HG03066 (cell line): ENCODE measurements around the gene IKBKG.
"Not testable (repeated sequence)": the region's sequence is repeated elsewhere in the genome, so short reads cannot be mapped to it uniquely, and the experiment has no call there.

ENCODE experiments used
- ATAC-seq: cut with Tn5 transposase; IDR thresholded peaks from one replicate; pipeline ENCODE4 v1.9.1; 2021; ENCODE audit warnings: low read depth; ENCODE audit not compliant: unreplicated experiment

Gene IKBKG

GRCh38 chrX:154525606-154526490 is 21.6 kb upstream of the IKBKG start:
- no peak for ATAC-seq

- ATAC-seq: peak; percentile 72
Measured at GRCh38 chrX:154526901-154527675, 20.3 kb upstream of the IKBKG start.

DNA sequence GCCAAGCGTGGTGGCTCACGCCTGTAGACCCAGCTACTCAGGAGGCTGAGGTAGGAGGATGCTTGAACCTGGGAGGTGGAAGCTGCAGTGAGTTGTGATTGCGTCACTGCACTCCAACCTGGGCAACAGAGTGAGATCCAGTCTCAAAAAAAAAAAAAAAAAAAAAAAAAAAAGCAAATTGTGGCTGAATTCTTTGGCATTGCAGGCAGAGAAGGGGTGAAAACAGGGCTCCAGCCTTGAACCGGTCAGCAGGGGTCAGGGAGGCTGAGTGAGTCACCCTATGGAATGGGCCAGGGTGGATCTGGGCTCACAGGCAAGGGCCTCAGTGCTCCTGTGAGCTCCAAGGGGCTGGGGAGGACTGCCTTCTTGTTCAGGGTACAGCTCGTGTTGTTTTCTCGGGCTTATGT is 18.2 kb upstream of the IKBKG start:
- no peak for ATAC-seq

DNA sequence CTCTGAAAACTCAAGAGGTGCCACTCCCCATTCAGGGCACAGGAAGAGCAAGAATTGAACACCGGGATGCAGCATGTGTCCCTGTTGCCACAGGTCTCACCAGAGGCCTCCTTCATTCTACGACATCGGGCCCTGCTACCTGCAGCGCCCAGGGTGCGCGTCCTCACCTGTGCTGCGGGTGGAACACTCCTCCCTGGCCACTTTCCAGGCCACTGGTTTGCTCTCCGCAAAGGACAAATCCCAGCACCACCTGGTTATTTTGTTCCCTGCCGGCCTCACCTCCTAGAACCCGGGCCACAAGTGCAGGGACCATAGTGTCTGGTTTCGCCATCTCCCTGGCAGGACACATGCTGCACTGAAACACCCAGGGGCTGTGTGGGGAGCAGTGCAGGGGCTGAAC is 17.1 kb upstream of the IKBKG start:
- no peak for ATAC-seq

GRCh38 chrX:154531626-154532025 is 15.8 kb upstream of the IKBKG start:
- no peak for ATAC-seq

DNA sequence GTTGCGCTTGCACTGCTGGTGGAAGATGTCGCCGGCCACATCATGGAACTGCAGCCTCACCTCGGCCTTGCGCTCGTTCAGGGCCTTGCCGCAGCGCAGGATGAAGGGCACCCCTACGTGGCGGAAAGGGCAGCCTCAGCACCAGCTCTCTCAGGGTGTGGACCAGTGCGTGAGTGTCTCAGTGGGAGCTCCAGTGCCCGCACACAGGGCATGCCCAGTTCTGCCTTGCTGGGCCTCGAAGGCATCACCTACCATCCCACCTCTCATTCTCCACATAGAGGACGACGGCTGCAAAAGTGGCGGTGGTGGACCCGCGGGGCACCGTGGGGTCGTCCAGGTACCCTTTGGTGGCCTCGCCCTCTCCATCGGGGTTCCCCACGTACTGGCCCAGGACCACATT is 14.7 kb upstream of the IKBKG start:
- no peak for ATAC-seq

- ATAC-seq: peak; percentile 91
Measured at GRCh38 chrX:154534526-154535322, 12.7 kb upstream of the IKBKG start.

GRCh38 chrX:154535892-154536291 is 11.5 kb upstream of the IKBKG start:
- ATAC-seq: no peak

DNA sequence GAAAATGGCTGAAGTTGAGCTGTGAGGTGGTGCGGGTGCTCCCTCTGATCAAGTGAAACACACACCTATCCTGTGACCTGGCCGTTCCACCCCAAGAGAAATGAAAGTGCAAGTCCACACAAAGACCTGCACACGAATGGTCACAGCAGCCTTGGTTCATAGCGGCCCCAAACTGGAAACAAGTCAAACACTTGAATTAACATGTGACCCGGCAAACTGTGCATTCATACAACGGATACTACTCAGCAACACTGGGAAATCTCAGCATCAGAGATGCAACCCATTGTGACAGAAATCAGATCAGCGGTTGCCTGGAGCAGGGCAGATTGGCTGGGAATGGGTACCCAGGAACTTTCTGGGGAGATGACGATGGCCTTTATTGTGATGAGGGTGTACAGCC is 8.3 kb upstream of the IKBKG start:
- ATAC-seq: no peak

DNA sequence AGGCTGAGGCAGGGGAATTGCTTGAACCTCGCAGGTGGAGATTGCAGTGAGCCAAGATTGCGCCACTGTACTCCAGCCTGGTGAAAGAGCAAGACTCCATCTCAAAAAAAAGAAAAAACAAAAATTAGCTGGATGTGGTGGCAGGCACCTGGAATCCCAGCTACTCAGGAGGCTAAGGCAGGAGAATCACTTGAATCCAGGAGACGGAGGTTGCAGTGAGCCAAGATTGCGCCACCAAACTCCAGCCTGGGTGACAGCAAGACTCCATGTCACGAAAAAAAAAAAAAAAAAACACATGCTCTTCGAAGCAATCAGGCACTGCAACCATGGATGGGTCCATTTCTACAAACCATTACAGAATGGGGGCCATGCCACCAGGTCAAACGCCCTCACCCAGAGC is 7.1 kb upstream of the IKBKG start:
- not testable (repeated sequence) for ATAC-seq

- ATAC-seq: no peak
Measured at GRCh38 chrX:154540897-154541535, 6.4 kb upstream of the IKBKG start.

- ATAC-seq: no peak
Measured at GRCh38 chrX:154541589-154541895, 5.9 kb upstream of the IKBKG start.

DNA sequence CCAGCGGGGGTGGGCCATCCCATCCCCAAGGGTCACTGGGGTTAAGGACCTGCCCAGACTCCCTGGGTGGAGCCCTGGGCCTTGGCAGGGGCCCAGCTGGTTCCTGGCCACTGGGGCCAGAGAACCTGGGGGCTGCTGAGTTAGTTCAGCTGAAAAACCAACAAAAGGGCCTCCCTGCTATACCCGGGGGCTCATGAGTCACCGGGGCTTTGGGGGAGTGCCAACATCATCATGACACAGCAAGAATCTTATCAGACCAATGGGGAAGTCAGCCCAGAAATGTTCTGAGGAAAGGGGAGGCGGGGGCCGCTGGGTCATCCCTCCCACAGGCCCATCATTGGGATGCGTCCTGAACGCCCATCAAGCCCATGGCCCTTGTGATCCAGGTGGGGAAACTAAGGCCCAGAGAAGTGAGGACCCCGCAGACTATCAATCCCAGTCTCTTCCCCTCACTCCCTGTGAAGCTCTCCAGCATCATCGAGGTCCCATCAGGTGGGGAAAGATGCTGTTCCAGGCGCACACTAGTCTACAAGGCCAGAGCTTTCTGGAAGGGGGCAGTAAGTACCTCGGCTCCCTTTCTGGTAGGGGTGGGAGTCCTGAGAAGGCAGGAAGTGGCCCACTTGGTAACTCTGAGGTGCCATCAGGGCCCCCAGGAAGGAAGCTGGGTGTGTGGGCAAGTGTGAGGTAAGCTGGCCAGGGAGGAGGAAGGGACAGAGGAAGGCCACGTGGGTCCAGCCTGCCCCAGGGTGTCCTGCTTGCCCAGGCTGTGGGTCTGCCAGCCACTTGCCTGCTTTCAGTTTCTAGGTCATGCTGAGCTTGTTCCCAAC is 5.3 kb upstream of the IKBKG start:
- no peak for ATAC-seq

- ATAC-seq: no peak
Measured at GRCh38 chrX:154542723-154543424, 4.5 kb upstream of the IKBKG start.

DNA sequence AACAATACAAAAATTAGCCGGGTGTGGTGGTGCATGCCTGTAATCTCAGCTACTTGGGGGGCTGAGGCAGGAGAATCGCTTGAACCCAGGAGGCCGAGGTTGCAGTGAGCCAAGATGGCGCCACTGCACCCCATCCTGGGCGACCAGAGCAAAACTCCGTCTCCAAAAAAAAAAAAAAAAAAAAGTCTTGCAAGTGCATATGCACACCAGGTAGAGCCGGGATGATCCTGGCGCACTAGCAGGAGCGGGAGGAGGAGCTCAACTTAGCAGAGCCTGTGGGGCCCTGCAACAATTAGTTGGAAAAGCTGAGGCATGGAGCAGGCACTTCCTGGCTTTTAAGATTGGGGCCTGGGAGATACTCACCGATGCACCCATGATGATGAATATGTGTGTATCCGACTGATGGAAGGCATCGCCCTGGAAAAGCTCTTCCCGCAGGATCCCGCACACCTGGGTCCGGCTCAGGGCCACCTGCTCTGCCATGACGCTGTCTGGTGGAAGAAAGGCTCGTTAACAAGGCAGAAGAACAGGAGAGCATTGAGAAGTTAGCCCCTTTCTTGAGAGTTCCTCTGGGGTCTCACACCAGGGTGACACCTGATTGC is 1.6 kb upstream of the IKBKG start:
- no peak for ATAC-seq

DNA sequence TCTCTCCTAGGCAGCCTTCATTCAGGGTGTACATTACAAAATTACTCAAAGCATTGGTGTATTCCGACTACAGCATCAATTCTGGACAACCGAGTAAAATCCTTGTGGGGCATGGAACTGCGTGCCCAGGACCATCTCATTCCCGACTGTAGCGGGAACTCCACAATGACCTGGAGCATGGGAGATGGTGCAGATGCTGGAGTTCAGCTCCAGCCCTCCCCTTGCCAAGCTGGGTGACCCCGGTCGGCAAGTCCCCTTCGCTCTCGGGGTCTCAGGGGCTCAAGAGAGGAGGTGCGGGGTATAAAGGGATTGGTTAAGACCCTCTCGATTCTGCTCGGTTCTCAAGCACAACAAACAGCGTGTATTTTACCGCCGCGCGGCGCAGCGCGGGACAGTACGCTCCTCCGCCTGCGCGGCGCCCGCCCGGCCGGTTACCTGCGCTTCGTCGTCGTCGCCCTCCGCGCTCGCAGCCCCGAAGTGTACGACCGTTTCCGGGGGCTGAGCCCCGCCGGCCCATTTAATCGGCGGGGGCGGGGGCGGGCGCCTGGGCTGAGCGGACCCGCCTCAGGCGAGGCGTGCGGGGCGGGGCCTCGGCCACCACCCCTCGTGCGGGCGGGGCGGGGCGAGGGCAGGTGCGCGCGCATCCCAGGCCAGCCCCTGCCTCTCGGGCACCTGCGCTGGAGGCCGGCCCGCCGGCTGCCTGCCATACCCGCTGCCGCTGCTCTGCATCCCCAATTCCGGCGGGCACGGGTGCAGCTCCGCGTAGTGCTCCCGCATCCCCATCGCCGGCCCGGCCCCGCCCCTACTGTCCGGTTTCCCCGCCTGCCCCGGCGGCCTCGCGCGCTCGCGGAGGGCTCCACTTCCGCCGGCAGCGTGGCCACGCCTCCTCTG is 821 bp upstream of the IKBKG start, which contains the start of gene G6PD:
TSS of gene G6PD (minus strand) at position 493 of the 891 bp plus-strand sequence. CDS start 691 bp downstream, outside the sequence.
- peak; percentile 46 for ATAC-seq

DNA sequence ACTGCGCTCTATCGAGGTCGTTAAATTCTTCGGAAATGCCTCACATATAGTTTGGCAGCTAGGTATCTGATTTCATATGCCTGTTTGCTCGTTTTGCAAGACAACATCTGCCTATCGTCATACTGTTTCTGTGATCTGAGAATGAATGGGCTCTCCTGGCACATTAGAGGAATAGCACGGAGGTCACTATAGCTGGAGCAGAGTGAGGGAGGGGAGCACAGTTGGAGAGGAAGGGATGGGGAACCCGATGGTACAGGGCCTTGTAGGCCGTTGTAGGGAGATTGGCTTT is 552 bp downstream of the IKBKG start:
- ATAC-seq: no peak

- ATAC-seq: no peak
Measured at GRCh38 chrX:154549766-154550165, 2.3 kb downstream of the IKBKG start.
